Lung (tissue), 12 donors: ENCODE results near the gene PABPN1L. TPM values are rescaled to one million over a fixed set of nuclear protein-coding genes. Genes with fewer than 3 reads are reported as not detected.

Source experiments
- ATAC-seq: fragments of 200-7000 bp; cut with Tn5 transposase; one replicate; pipeline ENCODE4 v1.9.1; 2020; ENCODE audit warnings: moderate number of reproducible peaks; ENCODE audit not compliant: insufficient read depth, low FRiP score
- DNase-seq, 3 donors: peaks; one replicate each; pipeline ENCODE4 v3.0.0-alpha.2; 2013 to 2017
- H3K27ac ChIP-seq, 2 donors: one replicate each; pipeline ENCODE4 v1.5.1; 2013; ENCODE audit warnings: mild to moderate bottlenecking in 2 of 2, moderate library complexity in 2 of 2, control low read depth in 1 of 2, inconsistent platforms in 1 of 2, low read depth in 1 of 2, low read length in 1 of 2
- H3K27me3 ChIP-seq, 3 donors: one replicate each; pipeline ENCODE4 v1.5.1; 2013; ENCODE audit warnings: low read length in 2 of 3; ENCODE audit not compliant: control insufficient read depth in 3 of 3, insufficient read depth in 3 of 3
- H3K36me3 ChIP-seq, 4 donors: one replicate each; pipeline ENCODE4 v1.5.1; 2013; ENCODE audit warnings: low read length in 4 of 4, mild to moderate bottlenecking in 1 of 4, moderate library complexity in 1 of 4; ENCODE audit not compliant: control insufficient read depth in 4 of 4, insufficient read depth in 4 of 4
- H3K4me1 ChIP-seq, 5 donors: one replicate each; pipeline ENCODE4 v1.5.1; 2013; ENCODE audit warnings: low read length in 5 of 5, mild to moderate bottlenecking in 2 of 5, moderate library complexity in 1 of 5; ENCODE audit not compliant: control insufficient read depth in 5 of 5, insufficient read depth in 5 of 5
- H3K4me3 ChIP-seq: one replicate; pipeline ENCODE4 v1.5.1; 2013; ENCODE audit warnings: mild to moderate bottlenecking, control low read depth, moderate library complexity
- H3K9ac ChIP-seq, 2 donors: one replicate each; pipeline ENCODE4 v1.5.1; 2013; ENCODE audit warnings: low read length in 2 of 2, control low read depth in 1 of 2; ENCODE audit not compliant: insufficient read depth in 1 of 2
- H3K9me3 ChIP-seq, 4 donors: one replicate each; pipeline ENCODE4 v1.5.1; 2013; ENCODE audit warnings: low read length in 3 of 4, mild to moderate bottlenecking in 1 of 4, moderate library complexity in 1 of 4; ENCODE audit not compliant: control insufficient read depth in 4 of 4, insufficient read depth in 3 of 4
- CTCF ChIP-seq: IDR thresholded peaks from 2 replicates; pipeline ENCODE4 v1.5.1; 2012; ENCODE audit warnings: mild to moderate bottlenecking; ENCODE audit errors: control extremely low read depth, extremely low read depth
- WGBS, 2 donors: extraction: QIAGEN DNeasy Blood & Tissue Kit; methylation state at CpG; one replicate each; pipeline ENCODE4 v1.1.7; 2013; 5-methylcytosine and 5-hydroxymethylcytosine counted together
- polyA plus RNA-seq, 2 donors: library from polyadenylated mRNA; stranded (reverse); fragments of 200-250 nt; gene quantifications; one replicate each; pipeline ENCODE4 v1.2.1, GENCODE V29; 2013
- total RNA-seq, 2 donors: library from RNA; depleted of rRNA in 1 of 2; stranded (reverse); fragments of >200 nt in 1 of 2; gene quantifications; one replicate each; pipeline ENCODE4 v1.2.1, GENCODE V29; 2014 to 2021
- donor health status: control.
- donor health status: control.
- donor health status: Bipolar disorder and iron deficiency.
- donor health status: healthy.
- donor health status: DM: yes; HTN: yes; CAD: no.

The PABPN1L gene
- total and polyA plus RNA-seq, 4 donors = 0.03 to 0.22 TPM; not detected in 2

GRCh38 chr16:88855736-88856121 lies 10.7 kb downstream of the PABPN1L start:
- Histone ChIP-seq H3K4me3 (no peak overlapping the region), H3K27me3 (no peaks in the 10 kb centered on the region), H3K27ac (no peak overlapping the region), H3K9me3 (no peaks in the 10 kb centered on the region), H3K36me3 (peaks cover 0 to 20% (median 18%) of the 10 kb centered on the region in 4 donors), H3K9ac (no peak overlapping the region), H3K4me1 (peaks cover 0 to 16% (median 7%) of the 10 kb centered on the region in 5 donors)
- 82 to 92% methylated on average over 13 of the region's 13 CpGs for WGBS, 2 donors
- ATAC-seq (no peak), DNase-seq (no peak)
- TF ChIP-seq CTCF = no peak

- TF ChIP-seq CTCF = no peak
- ATAC-seq (no peak), DNase-seq (no peak)
- H3K4me1 ChIP-seq = peaks cover 0 to 16% (median 7%) of the 10 kb centered on the region in 5 donors
- no peaks in the 10 kb centered on the region for H3K9me3 ChIP-seq
- no peak overlapping the region for H3K9ac ChIP-seq
- H3K27me3 ChIP-seq = no peaks in the 10 kb centered on the region
- WGBS, 2 donors = 69 to 82% methylated on average over 8 of the region's 8 CpGs
- peaks cover 0 to 19% (median 18%) of the 10 kb centered on the region in 4 donors for H3K36me3 ChIP-seq
- no peak overlapping the region for H3K27ac ChIP-seq
- H3K4me3 ChIP-seq = no peak overlapping the region
These were observed 11.3 kb downstream of the PABPN1L start for GRCh38 chr16:88855176-88855575.

GRCh38 chr16:88854306-88855111 lies 12.0 kb downstream of the PABPN1L start:
- no peak for TF ChIP-seq CTCF
- 47 to 62% methylated on average over 20 of the region's 20 CpGs for whole genome bisulfite sequencing, 2 donors
- peaks cover 0 to 16% (median 7%) of the 10 kb centered on the region in 5 donors for H3K4me1 ChIP-seq
- no peak overlapping the region for H3K4me3 ChIP-seq
- H3K27me3 ChIP-seq = no peaks in the 10 kb centered on the region
- H3K36me3 ChIP-seq = peaks cover 0 to 17% (median 11%) of the 10 kb centered on the region in 4 donors
- no peaks in the 10 kb centered on the region for H3K9me3 ChIP-seq
- no peak overlapping the region for H3K27ac ChIP-seq
- ATAC-seq = no peak
- DNase-seq = no peak
- no peak overlapping the region for H3K9ac ChIP-seq
